GM12892 (cell line): Measurements from ENCODE around the gene TCP11L2.
"Not testable (repeated sequence)": the region's sequence is repeated elsewhere in the genome, so short reads cannot be mapped to it uniquely, and the experiment has no call there.

Source experiments
- DNase-seq: peaks from one replicate; pipeline ENCODE4 v3.0.0; 2011; ENCODE audit not compliant: insufficient read length
- FAIRE-seq: peaks from 2 replicates; lab custom pipeline; 2011; peaks lifted over from hg19 to GRCh38; lab: Jason Lieb, UNC
- POLR2A ChIP-seq: IDR thresholded peaks from 2 replicates; pipeline ENCODE4 v1.6.1; 2011; ENCODE audit warnings: low read depth, low read length, control low read depth
- POLR2AphosphoS5 ChIP-seq: IDR thresholded peaks from 2 replicates; pipeline ENCODE4 v1.6.1; 2011; ENCODE audit warnings: low read depth, low read length, control low read depth
- TAF1 ChIP-seq: IDR thresholded peaks from 2 replicates; pipeline ENCODE4 v1.6.1; 2011; ENCODE audit warnings: low read depth, mild to moderate bottlenecking, control low read depth, low read length, borderline replicate concordance

The TCP11L2 gene

GRCh38 chr12:106274012-106274411 is 28.5 kb upstream of the TCP11L2 start:
- TF ChIP-seq TAF1 (no peak), POLR2A (no peak), POLR2AphosphoS5 (no peak)
- DNase-seq, result no peak
- no peak for FAIRE-seq

- no peak for FAIRE-seq
- no peak for DNase-seq
- TF ChIP-seq POLR2A, result no peak
- no peak for TF ChIP-seq TAF1
- no peak for TF ChIP-seq POLR2AphosphoS5
These were observed 27.9 kb upstream of the TCP11L2 start for GRCh38 chr12:106274575-106275121.

- FAIRE-seq, result no peak
- TF ChIP-seq POLR2AphosphoS5 (no peak), TAF1 (no peak), POLR2A (no peak)
- no peak for DNase-seq
These were observed 27.1 kb upstream of the TCP11L2 start for GRCh38 chr12:106275458-106275857.

- no peak for DNase-seq
- no peak for TF ChIP-seq TAF1
- TF ChIP-seq POLR2AphosphoS5, result no peak
- no peak for TF ChIP-seq POLR2A
- FAIRE-seq, result peak; percentile 84
These were observed 26.3 kb upstream of the TCP11L2 start for GRCh38 chr12:106276032-106276740.

GRCh38 chr12:106280106-106280505 is 22.4 kb upstream of the TCP11L2 start:
- FAIRE-seq, result no peak
- DNase-seq, result no peak
- TF ChIP-seq POLR2A (no peak), POLR2AphosphoS5 (no peak), TAF1 (no peak)

GRCh38 chr12:106281056-106281782 is 21.3 kb upstream of the TCP11L2 start:
- FAIRE-seq (no peak), DNase-seq (no peak)
- no peak for TF ChIP-seq POLR2AphosphoS5
- TF ChIP-seq TAF1, result no peak
- no peak for TF ChIP-seq POLR2A

- no peak for FAIRE-seq
These were observed 20.7 kb upstream of the TCP11L2 start for GRCh38 chr12:106281804-106282203.

GRCh38 chr12:106282457-106283097 is 20.0 kb upstream of the TCP11L2 start:
- no peak for TF ChIP-seq TAF1
- no peak for TF ChIP-seq POLR2AphosphoS5
- TF ChIP-seq POLR2A, result no peak
- DNase-seq (peak; percentile 29), FAIRE-seq (peak; percentile 91)

More at GRCh38 chr12:106281804-106282203, 20.7 kb upstream of the TCP11L2 start:
- TF ChIP-seq POLR2AphosphoS5 (no peak), TAF1 (no peak), POLR2A (no peak)
- DNase-seq, result no peak

GRCh38 chr12:106284358-106285105 is 18.0 kb upstream of the TCP11L2 start:
- no peak for FAIRE-seq
- DNase-seq, result no peak
- TF ChIP-seq TAF1, result no peak
- TF ChIP-seq POLR2A, result no peak
- no peak for TF ChIP-seq POLR2AphosphoS5

- DNase-seq (no peak), FAIRE-seq (no peak)
- TF ChIP-seq TAF1, result no peak
- TF ChIP-seq POLR2AphosphoS5, result no peak
- no peak for TF ChIP-seq POLR2A
These were observed 16.6 kb upstream of the TCP11L2 start for GRCh38 chr12:106285982-106286381.

- not testable (repeated sequence) for DNase-seq, FAIRE-seq
These were observed 15.9 kb upstream of the TCP11L2 start for GRCh38 chr12:106286576-106287162.
